GM19372 (cell line): ENCODE data around the gene ANKRD13C.
"Not testable (repeated sequence)": the region's sequence is repeated elsewhere in the genome, so short reads cannot be mapped to it uniquely, and the experiment has no call there.

Experiments
- ATAC-seq: cut with Tn5 transposase; IDR thresholded peaks from one replicate; pipeline ENCODE4 v1.9.1; 2021; ENCODE audit warnings: mild to moderate bottlenecking, low read depth, moderate library complexity; ENCODE audit not compliant: unreplicated experiment

Gene ANKRD13C

GRCh38 chr1:70361727-70362398 is 7.3 kb upstream of the ANKRD13C start:
- ATAC-seq = no peak

- ATAC-seq = no peak
Observed at GRCh38 chr1:70360321-70360720, 5.8 kb upstream of the ANKRD13C start.

- peak; percentile 33 for ATAC-seq
Observed at GRCh38 chr1:70358921-70359564, 4.5 kb upstream of the ANKRD13C start.

DNA sequence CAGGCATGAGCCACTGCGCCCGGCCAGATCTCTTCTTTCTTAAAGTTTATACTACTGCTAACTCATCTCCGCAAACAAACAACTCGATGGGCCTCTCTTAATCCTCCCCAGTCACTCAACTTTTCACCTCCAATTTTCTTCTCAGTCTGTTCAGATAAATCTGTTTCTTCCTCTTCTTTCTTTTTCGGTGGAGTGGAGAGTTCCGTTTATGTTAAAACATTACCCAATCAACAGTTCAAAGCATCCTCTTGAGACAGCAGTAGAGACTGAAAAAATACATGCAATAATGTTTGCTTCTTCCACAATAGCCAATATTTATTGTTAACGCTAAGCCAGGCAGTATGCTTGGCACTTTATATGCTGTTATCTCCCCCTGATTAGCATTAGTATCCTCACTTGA is 1.4 kb upstream of the ANKRD13C start:
- no peak for ATAC-seq

- no peak for ATAC-seq
Observed at GRCh38 chr1:70355111-70355407, 537 bp upstream of the ANKRD13C start.

DNA sequence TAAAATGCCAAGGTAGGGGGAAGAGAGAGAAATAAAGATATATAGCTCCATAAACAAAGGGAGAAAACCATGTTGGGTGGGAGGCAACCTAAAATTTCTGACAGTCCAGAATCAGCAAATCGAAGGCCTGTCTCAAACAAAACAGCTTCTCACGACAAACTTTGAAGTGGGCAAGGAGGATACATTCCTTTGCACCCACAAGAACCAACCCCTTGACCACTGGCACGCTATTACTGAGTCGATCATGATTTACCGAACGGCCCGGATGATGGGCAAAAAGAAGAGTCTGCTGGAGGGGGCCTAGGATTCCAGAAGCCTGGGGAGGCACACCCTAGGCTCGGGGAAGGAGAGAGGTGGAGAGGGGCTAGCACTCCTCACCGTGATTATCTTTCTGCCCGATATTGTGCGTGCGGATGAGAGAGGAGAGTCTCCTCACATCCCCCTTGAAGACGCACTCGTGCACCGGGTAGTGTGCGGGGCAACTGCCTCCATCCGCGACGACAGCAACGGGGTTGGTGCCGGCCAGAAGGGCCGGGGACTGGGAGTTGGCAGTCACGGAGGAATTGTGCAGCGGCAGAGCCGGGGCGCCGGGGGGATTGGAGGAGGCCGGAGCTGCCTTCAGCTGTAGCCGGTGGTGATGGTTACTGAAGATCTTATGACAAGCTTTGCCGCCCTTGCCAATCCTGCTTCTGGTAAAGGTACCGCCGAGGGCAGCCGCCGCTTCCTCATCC is 756 bp downstream of the ANKRD13C start:
- peak; percentile 29 for ATAC-seq

DNA sequence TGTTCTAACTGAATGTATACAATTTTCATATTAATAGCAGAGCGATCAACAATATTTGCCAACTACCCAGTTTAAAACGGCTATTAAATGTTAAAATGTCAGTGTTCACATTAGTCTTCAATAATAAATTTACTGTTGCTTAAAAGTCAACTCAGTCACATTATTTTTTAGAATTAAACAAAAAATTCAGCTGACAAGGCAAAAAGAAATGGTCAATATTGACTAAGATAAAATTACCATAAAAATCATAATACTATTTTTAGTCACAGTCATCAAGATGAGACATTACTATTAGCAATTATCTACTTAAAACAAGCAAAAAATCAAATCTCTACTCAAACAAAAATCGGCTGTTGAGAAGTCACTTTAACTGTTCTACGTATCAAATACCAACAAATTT is 1.5 kb downstream of the ANKRD13C start:
- ATAC-seq = no peak

- ATAC-seq = not testable (repeated sequence)
Observed at GRCh38 chr1:70349799-70350198, 4.7 kb downstream of the ANKRD13C start.

GRCh38 chr1:70348399-70349165 is 5.9 kb downstream of the ANKRD13C start:
- no peak for ATAC-seq

- ATAC-seq = not testable (repeated sequence)
Observed at GRCh38 chr1:70339644-70340043, 14.9 kb downstream of the ANKRD13C start.

- ATAC-seq = no peak
Observed at GRCh38 chr1:70336050-70336449, 18.5 kb downstream of the ANKRD13C start.

DNA sequence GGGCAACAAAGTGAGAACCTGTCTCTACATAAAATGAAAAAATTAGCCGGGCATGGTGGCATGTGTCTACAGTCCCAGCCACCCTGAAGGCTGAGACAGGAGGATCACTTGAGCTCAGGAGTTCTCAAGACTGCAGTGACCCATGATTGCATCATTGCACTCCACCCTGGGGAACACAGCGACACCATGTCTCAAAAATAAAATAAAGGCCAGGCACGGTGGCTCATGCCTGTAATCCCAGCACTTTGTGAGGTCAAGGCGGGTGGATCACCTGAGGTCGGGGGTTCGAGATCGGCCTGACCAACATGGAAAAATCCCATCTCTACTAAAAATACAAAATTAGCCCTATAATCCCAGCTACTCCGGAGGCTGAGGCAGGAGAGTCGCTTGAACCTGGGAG is 20.1 kb downstream of the ANKRD13C start:
- no peak for ATAC-seq

DNA sequence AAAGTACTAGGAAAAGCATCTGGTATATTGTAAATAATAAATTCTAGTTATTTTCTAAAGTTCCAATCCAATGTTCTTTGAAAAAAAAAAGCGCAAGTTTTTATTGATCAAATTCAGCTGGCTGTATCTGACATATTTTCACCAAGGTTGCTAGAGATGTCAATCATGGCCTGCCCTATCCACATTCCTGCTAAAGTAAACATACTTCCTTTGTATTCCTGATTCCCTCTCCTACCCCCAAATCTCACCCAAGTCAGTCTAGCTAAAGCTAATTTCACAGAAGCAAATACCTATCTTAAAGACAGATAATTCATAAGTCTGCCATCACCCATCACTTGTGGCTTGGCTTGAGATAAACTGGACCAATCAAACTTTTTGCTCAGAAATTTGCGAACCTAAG is 21.3 kb downstream of the ANKRD13C start:
- no peak for ATAC-seq

GRCh38 chr1:70331962-70332361 is 22.6 kb downstream of the ANKRD13C start:
- ATAC-seq = no peak

DNA sequence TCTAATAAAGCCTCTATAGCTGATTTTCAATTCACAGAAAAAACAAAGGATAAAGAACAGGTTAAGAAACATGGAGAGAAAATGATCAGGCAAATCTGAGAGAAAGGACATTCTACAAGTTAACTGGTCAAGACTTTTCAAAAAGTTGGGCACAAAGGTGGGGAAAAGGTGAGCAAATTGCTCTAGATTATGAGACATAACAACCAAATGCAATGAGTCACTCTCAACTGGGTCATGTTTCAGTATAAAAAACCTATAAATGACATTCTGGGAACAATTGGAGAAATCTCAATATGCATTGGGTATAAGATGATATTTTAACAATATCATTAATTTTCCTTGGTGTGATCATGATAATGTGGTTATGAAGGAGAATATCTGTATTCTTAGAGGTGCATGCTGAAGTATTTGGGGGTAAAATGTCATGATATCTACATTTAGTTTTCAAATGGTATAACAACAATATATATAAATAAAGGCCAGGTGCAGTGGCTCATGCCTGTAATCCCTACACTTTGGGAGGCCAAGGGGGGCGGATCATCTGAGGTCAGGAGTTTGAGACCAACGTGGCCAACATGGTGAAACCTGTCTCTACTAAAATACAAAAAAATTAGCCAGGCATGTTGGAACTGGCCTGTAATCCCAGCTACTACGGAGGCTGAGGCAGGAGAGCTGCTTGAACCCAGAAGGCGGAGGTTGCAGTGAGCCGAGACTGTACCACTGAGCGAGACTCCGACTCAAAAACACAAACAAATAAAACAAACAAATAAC is 27.0 kb downstream of the ANKRD13C start:
- ATAC-seq = no peak

DNA sequence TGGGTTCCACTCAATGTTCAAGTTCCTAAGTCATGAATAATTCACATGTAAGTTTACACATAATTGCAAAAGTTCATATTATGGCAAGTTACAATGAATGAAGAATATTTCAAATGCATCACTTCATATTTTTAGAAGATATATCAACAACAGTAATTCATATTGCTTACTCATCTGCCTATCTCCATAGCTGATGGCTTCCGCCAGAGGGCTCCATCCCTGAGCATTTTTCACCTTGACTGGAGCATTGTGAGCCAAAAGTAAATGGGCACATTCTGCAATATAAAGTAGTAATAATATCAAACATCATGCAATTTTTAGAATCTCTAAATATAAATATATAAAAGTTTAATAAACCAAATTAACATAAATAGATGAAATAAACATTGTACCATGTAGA is 29.8 kb downstream of the ANKRD13C start:
- ATAC-seq = no peak

GRCh38 chr1:70319750-70320149 is 34.8 kb downstream of the ANKRD13C start:
- no peak for ATAC-seq

DNA sequence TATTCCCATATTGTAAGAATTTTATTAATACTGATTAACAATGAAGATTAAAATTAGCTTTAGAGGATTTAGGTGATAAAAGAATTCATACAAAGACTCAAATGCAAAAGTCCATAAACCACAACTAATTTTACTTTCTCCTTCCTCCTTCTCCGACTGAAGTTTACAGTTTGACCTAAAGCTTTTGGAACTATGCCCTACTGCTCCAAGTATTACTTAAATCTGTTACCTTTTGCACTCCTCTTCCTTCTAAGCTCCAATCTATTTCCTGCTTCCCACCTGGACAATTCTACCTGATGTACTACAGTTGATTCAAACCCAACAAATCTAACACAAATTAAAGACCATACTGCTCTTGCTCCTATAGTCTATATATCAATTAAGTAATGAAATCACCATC is 36.3 kb downstream of the ANKRD13C start:
- no peak for ATAC-seq

DNA sequence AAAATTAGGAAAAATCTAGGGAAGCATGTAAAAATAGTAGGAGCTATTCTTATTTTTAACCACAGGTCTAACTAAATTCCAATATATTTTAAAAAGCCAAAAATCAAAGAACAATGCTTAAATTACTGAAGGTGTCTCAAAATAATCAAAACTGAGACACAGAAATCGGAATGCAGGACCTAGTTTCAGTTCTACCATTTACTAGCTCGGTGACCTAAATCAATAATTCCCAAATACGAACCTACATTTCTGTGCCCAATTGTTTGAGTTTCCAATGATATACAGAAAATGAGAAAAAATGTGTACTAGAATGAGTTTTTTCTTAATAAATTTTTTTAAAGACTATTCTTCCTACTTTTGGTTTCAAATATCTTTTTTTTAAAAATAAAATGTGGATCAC is 37.4 kb downstream of the ANKRD13C start:
- no peak for ATAC-seq

DNA sequence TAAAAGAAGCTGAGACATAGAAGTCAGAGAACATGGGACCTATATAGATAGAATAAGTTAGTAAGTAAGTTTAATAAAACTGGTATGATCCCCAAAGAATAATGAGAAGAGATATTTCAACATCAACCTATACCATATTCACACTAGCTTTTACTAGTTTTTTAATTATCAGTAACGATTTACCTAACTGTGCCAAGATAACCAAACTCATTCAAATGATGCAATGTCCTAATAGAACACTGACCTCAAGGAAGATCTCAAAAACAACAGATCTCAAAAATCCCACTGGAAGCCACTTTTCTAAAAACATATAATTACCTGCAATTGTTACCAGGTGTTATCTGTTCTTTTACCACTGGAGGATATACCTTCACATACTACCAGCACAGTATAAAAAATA is 38.7 kb downstream of the ANKRD13C start:
- no peak for ATAC-seq
